Measurements from ENCODE around the gene IRAK1.

The IRAK1 gene

GRCh38 chrX:153969904-153970356 is 49.8 kb downstream of the IRAK1 start:
- no peaks in the 10 kb centered on the region for H3K9me3 ChIP-seq (replicated peaks; ENCODE audit: insufficient read depth, low read length)
- peaks cover 23% of the 10 kb centered on the region for H4K20me1 ChIP-seq (ENCODE audit: insufficient read depth, low read length)
- H3K36me3 ChIP-seq (replicated peaks; ENCODE audit: insufficient read depth, low read length) = no peaks in the 10 kb centered on the region
- H3K27ac ChIP-seq (ENCODE audit: low read length) = peak overlapping the region; percentile 69; the same call in 1 of the 2 replicates
- H3K79me2 ChIP-seq (ENCODE audit: low read length) = peaks cover 75% of the 10 kb centered on the region
- H3K4me1 ChIP-seq (ENCODE audit: low read length) = peaks cover 21% of the 10 kb centered on the region
- H3K27me3 ChIP-seq (replicated peaks; ENCODE audit: insufficient read depth, low read length) = no peaks in the 10 kb centered on the region
- DNase-seq = no peak
- TF ChIP-seq CTCF (IDR thresholded peaks at IDR 0.05; ENCODE audit: low read length) (no peak), EZH2phosphoT487 (IDR thresholded peaks at IDR 0.05; ENCODE audit: low read length) (no peak), EZH2 (optimal IDR thresholded peaks at IDR 0.05; ENCODE audit: low read depth, low read length) (no peak)
- H3K9ac ChIP-seq (ENCODE audit: low read length) = peak overlapping the region; percentile 60; the same call in 1 of the 2 replicates
- H3K9me2 ChIP-seq (replicated peaks; ENCODE audit: insufficient read depth, low read length) = no peaks in the 10 kb centered on the region
- H2AFZ ChIP-seq (ENCODE audit: low read length) = no peak overlapping the region
- peaks cover 36% of the 10 kb centered on the region for H3F3A ChIP-seq (ENCODE audit: insufficient read depth, low read length)
- peak overlapping the region; percentile 94 for H3K4me3 ChIP-seq (ENCODE audit: low read length)
- H3K4me2 ChIP-seq (ENCODE audit: low read depth, low read length) = peak overlapping the region; percentile 88

GRCh38 chrX:153969125-153969903 is 50.4 kb downstream of the IRAK1 start:
- no peaks in the 10 kb centered on the region for H3K27me3 ChIP-seq (replicated peaks; ENCODE audit: insufficient read depth, low read length)
- no peaks in the 10 kb centered on the region for H3K9me2 ChIP-seq (replicated peaks; ENCODE audit: insufficient read depth, low read length)
- H3K4me3 ChIP-seq (ENCODE audit: low read length) = peak overlapping the region; percentile 94
- H3F3A ChIP-seq (ENCODE audit: insufficient read depth, low read length) = peaks cover 36% of the 10 kb centered on the region
- H3K4me2 ChIP-seq (ENCODE audit: low read depth, low read length) = peak overlapping the region; percentile 88
- no peaks in the 10 kb centered on the region for H3K9me3 ChIP-seq (replicated peaks; ENCODE audit: insufficient read depth, low read length)
- H3K27ac ChIP-seq (ENCODE audit: low read length) = peak overlapping the region; percentile 69; the same call in 1 of the 2 replicates
- DNase-seq = no peak
- TF ChIP-seq EZH2phosphoT487 (IDR thresholded peaks at IDR 0.05; ENCODE audit: low read length) = no peak
- no peak for TF ChIP-seq CTCF (IDR thresholded peaks at IDR 0.05; ENCODE audit: low read length)
- TF ChIP-seq EZH2 (optimal IDR thresholded peaks at IDR 0.05; ENCODE audit: low read depth, low read length) = no peak
- peaks cover 78% of the 10 kb centered on the region for H3K79me2 ChIP-seq (ENCODE audit: low read length)
- peaks cover 21% of the 10 kb centered on the region for H3K4me1 ChIP-seq (ENCODE audit: low read length)
- H3K36me3 ChIP-seq (replicated peaks; ENCODE audit: insufficient read depth, low read length) = no peaks in the 10 kb centered on the region
- H3K9ac ChIP-seq (ENCODE audit: low read length) = peak overlapping the region; percentile 60
- H4K20me1 ChIP-seq (ENCODE audit: insufficient read depth, low read length) = peaks cover 23% of the 10 kb centered on the region
- H2AFZ ChIP-seq (ENCODE audit: low read length) = no peak overlapping the region

GRCh38 chrX:153968754-153969124 is 51.0 kb downstream of the IRAK1 start:
- Histone ChIP-seq H3K9me2 (replicated peaks; ENCODE audit: insufficient read depth, low read length) (no peaks in the 10 kb centered on the region), H3K9ac (ENCODE audit: low read length) (peak overlapping the region; percentile 60), H3K4me3 (ENCODE audit: low read length) (peak overlapping the region; percentile 94), H3K27me3 (replicated peaks; ENCODE audit: insufficient read depth, low read length) (no peaks in the 10 kb centered on the region), H3K4me2 (ENCODE audit: low read depth, low read length) (peak overlapping the region; percentile 88), H3K36me3 (replicated peaks; ENCODE audit: insufficient read depth, low read length) (no peaks in the 10 kb centered on the region), H4K20me1 (ENCODE audit: insufficient read depth, low read length) (peaks cover 23% of the 10 kb centered on the region), H3K79me2 (ENCODE audit: low read length) (peaks cover 80% of the 10 kb centered on the region), H3K9me3 (replicated peaks; ENCODE audit: insufficient read depth, low read length) (no peaks in the 10 kb centered on the region), H2AFZ (ENCODE audit: low read length) (no peak overlapping the region), H3K4me1 (ENCODE audit: low read length) (peaks cover 20% of the 10 kb centered on the region), H3F3A (ENCODE audit: insufficient read depth, low read length) (peaks cover 36% of the 10 kb centered on the region), H3K27ac (ENCODE audit: low read length) (peak overlapping the region; percentile 69; the same call in 1 of the 2 replicates)
- TF ChIP-seq CTCF (IDR thresholded peaks at IDR 0.05; ENCODE audit: low read length) (peak; percentile 39), EZH2 (optimal IDR thresholded peaks at IDR 0.05; ENCODE audit: low read depth, low read length) (no peak)
- peak; percentile 84 for DNase-seq

All from MM.1S (cell line).